ENCODE data around the gene RABGAP1L. TPM values are rescaled to one million over a fixed set of nuclear protein-coding genes. Genes with fewer than 3 reads are reported as not detected.

The RABGAP1L gene
- total and polyA plus RNA-seq, 2 of the 4 experiments (the other 2 are of a cell fraction): 7.9 to 26.7 TPM

DNA sequence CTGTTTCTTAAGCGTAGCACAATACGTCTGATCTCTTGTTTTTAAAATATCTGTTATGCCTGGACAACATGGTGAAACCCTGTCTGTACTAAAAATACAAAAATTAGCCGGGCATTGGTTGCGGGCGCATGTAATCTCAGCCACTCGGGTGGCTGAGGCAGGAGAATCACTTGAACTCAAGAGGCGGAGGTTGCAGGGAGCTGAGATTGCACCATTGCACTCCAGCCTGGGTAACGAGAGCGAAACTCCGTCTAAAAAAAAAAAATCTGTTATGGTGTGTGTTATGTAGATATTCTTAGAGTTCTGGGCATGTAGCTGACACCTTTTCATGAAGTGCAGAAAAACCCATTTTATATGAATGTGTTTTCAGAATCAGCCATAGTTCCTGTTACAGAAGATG lies 38.2 kb downstream of the RABGAP1L start:
- ChIA-PET POLR2A (ENCODE audit: unreplicated experiment) (no interaction called here), CTCF (no interaction called here)
- Histone ChIP-seq H2BK20ac (ENCODE audit: low read depth, low read length) (no peak overlapping the region), H3K4me1 (ENCODE audit: control insufficient read depth, insufficient read depth, low read length) (no peaks in the 10 kb centered on the region), H4K5ac (ENCODE audit: low read depth, low read length) (no peak overlapping the region), H3K9me3 (ENCODE audit: control insufficient read depth, insufficient read depth, low read length) (no peaks in the 10 kb centered on the region), H3K18ac (ENCODE audit: low read depth, low read length) (no peak overlapping the region), H3K27ac (ENCODE audit: insufficient read depth, low read length) (no peak overlapping the region), H2BK15ac (ENCODE audit: low read depth, low read length) (no peak overlapping the region), H3K27me3 (ENCODE audit: control insufficient read depth, insufficient read depth, low read length) (no peaks in the 10 kb centered on the region), H3K14ac (replicated peaks; ENCODE audit: low read depth, low read length) (no peak overlapping the region), H4K8ac (ENCODE audit: low read depth in 2 of 2, low read length in 2 of 2) (no peak overlapping the region), H2BK5ac (ENCODE audit: low read depth, low read length, poor library complexity, severe bottlenecking) (no peak overlapping the region), H2AK5ac (ENCODE audit: low read depth, low read length) (no peak overlapping the region), H2BK120ac (ENCODE audit: low read depth, low read length) (no peak overlapping the region), H3K4me2 (ENCODE audit: low read depth, low read length) (no peak overlapping the region), H3K23ac (ENCODE audit: low read depth, low read length) (no peak overlapping the region), H3K36me3 (ENCODE audit: control insufficient read depth, insufficient read depth, low read length) (no peaks in the 10 kb centered on the region), H2AFZ (replicated peaks; ENCODE audit: low read length, poor library complexity) (no peak overlapping the region), H3K9me1 (ENCODE audit: insufficient read depth, low read length) (peaks cover 5% of the 10 kb centered on the region; the same call in 1 of the 2 replicates), H3K79me1 (ENCODE audit: low read depth in 1 of 2, low read length in 2 of 2) (peaks cover 0 to 3% of the 10 kb centered on the region in 2 experiments; a peak in 1 of 4 replicates), H4K91ac (ENCODE audit: insufficient read depth, low read depth, low read length) (no peak overlapping the region), H3K56ac (ENCODE audit: extremely low read depth, insufficient read depth, low read length) (no peak overlapping the region), H3K9ac (ENCODE audit: low read depth, low read length) (no peak overlapping the region), H4K20me1 (ENCODE audit: insufficient read depth, low read length) (no peaks in the 10 kb centered on the region), H2AK9ac (replicated peaks; ENCODE audit: low read depth, low read length, poor library complexity) (no peak overlapping the region), H3K4ac (ENCODE audit: low read depth, low read length) (no peak overlapping the region), H3K4me3 (ENCODE audit: insufficient read depth, low read depth, low read length) (no peak overlapping the region)
- dilution Hi-C loops (cut with HindIII; ENCODE audit: low sequenced_read_pairs, unreplicated experiment) (no loop called here), intact Hi-C loops (cut with micrococcal nuclease) (no loop called here), in situ Hi-C loops (cut with MboI; ENCODE audit: low sequenced_read_pairs) (no loop called here)
- TF ChIP-seq CHD1 (IDR thresholded peaks at IDR 0.05; ENCODE audit: low read depth, low read length): no peak
- no peak for TF ChIP-seq RCOR1 (IDR thresholded peaks at IDR 0.05; ENCODE audit: insufficient replicate concordance, low read length)
- no peak for TF ChIP-seq MXI1 (IDR thresholded peaks at IDR 0.05; ENCODE audit: borderline replicate concordance, low read depth, low read length)
- TF ChIP-seq, protein P1, sequence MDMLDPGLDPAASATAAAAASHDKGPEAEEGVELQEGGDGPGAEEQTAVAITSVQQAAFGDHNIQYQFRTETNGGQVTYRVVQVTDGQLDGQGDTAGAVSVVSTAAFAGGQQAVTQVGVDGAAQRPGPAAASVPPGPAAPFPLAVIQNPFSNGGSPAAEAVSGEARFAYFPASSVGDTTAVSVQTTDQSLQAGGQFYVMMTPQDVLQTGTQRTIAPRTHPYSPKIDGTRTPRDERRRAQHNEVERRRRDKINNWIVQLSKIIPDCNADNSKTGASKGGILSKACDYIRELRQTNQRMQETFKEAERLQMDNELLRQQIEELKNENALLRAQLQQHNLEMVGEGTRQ (IDR thresholded peaks at IDR 0.05; ENCODE audit: low read depth, low read length): no peak
- TF ChIP-seq MAZ (IDR thresholded peaks at IDR 0.05; ENCODE audit: borderline replicate concordance, low read depth, low read length): no peak
- no peak for TF ChIP-seq CEBPB (IDR thresholded peaks at IDR 0.05; ENCODE audit: low read depth, low read length)
- no peak for TF ChIP-seq BHLHE40 (IDR thresholded peaks at IDR 0.05; ENCODE audit: low read depth, low read length)
- no peak for TF ChIP-seq RAD21 (IDR thresholded peaks at IDR 0.05; ENCODE audit: low read length)
- TF ChIP-seq MAFK (IDR thresholded peaks at IDR 0.05; ENCODE audit: low read depth, low read length): no peak
- TF ChIP-seq NFE2L2 (IDR thresholded peaks at IDR 0.05; ENCODE audit: low read depth, low read length): no peak
- TF ChIP-seq FOS (IDR thresholded peaks at IDR 0.05; ENCODE audit: low read depth, low read length): no peak
- TF ChIP-seq SMC3 (IDR thresholded peaks at IDR 0.05; ENCODE audit: low read depth, low read length): no peak
- TF ChIP-seq, protein P2, sequence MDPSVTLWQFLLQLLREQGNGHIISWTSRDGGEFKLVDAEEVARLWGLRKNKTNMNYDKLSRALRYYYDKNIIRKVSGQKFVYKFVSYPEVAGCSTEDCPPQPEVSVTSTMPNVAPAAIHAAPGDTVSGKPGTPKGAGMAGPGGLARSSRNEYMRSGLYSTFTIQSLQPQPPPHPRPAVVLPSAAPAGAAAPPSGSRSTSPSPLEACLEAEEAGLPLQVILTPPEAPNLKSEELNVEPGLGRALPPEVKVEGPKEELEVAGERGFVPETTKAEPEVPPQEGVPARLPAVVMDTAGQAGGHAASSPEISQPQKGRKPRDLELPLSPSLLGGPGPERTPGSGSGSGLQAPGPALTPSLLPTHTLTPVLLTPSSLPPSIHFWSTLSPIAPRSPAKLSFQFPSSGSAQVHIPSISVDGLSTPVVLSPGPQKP (IDR thresholded peaks at IDR 0.05; ENCODE audit: borderline replicate concordance, low read depth, low read length): no peak
- BruUV-seq (replicated peaks): no TSS peak
- ATAC-seq (ENCODE audit: low read depth): no peak
- DNase-seq: no peak
- 100% methylated on average over 1 of the region's 10 CpGs; no CpG with 5 or more reads in 1 of the 2 experiments for WGBS, 2 experiments (ENCODE audit: extremely low coverage in 2 of 2, insufficient read length in 1 of 2)
